ENCODE data around the gene ANOS1.
"Not testable (repeated sequence)": the region's sequence is repeated elsewhere in the genome, so short reads cannot be mapped to it uniquely, and the experiment has no call there.

Gene ANOS1

GRCh38 chrX:8731559-8732395 is at the start of gene ANOS1:
TSS of gene ANOS1 (minus strand) at chrX:8732137. CDS start at chrX:8732036, 101 bp downstream.
- DNase-seq (ENCODE audit: insufficient read length, low spot score) (peak; percentile 31), FAIRE-seq (no peak)

- DNase-seq (ENCODE audit: insufficient read length, low spot score): no peak
- no peak for FAIRE-seq
These were observed 41.2 kb upstream of the ANOS1 start for GRCh38 chrX:8773117-8773516.

GRCh38 chrX:8760021-8760420 is 28.1 kb upstream of the ANOS1 start:
- DNase-seq (ENCODE audit: insufficient read length, low spot score): no peak
- no peak for FAIRE-seq

GRCh38 chrX:8758706-8759105 is 26.8 kb upstream of the ANOS1 start:
- peak; percentile 42 for FAIRE-seq
- not testable (repeated sequence) for DNase-seq (ENCODE audit: insufficient read length, low spot score)

GRCh38 chrX:8757609-8758389 is 25.9 kb upstream of the ANOS1 start:
- FAIRE-seq: peak; percentile 52
- DNase-seq (ENCODE audit: insufficient read length, low spot score): not testable (repeated sequence)

- no peak for FAIRE-seq
These were observed 23.9 kb upstream of the ANOS1 start for GRCh38 chrX:8755813-8756212.

GRCh38 chrX:8755116-8755515 is 23.2 kb upstream of the ANOS1 start:
- FAIRE-seq (no peak), DNase-seq (ENCODE audit: insufficient read length, low spot score) (no peak)

More at GRCh38 chrX:8755813-8756212, 23.9 kb upstream of the ANOS1 start:
- no peak for DNase-seq (ENCODE audit: insufficient read length, low spot score)

GRCh38 chrX:8749697-8750096 is 17.8 kb upstream of the ANOS1 start:
- FAIRE-seq (no peak), DNase-seq (ENCODE audit: insufficient read length, low spot score) (no peak)

GRCh38 chrX:8748855-8749254 is 16.9 kb upstream of the ANOS1 start:
- DNase-seq (ENCODE audit: insufficient read length, low spot score) (peak; percentile 25), FAIRE-seq (no peak)

- peak; percentile 25 for DNase-seq (ENCODE audit: insufficient read length, low spot score)
- no peak for FAIRE-seq
These were observed 11.3 kb upstream of the ANOS1 start for GRCh38 chrX:8743126-8743732.

- FAIRE-seq (no peak), DNase-seq (ENCODE audit: insufficient read length, low spot score) (no peak)
These were observed 10.0 kb upstream of the ANOS1 start for GRCh38 chrX:8741981-8742380.

- FAIRE-seq (no peak), DNase-seq (ENCODE audit: insufficient read length, low spot score) (no peak)
These were observed 6.8 kb upstream of the ANOS1 start for GRCh38 chrX:8738588-8739189.

GRCh38 chrX:8737883-8738282 is 5.9 kb upstream of the ANOS1 start:
- no peak for FAIRE-seq
- no peak for DNase-seq (ENCODE audit: insufficient read length, low spot score)

GRCh38 chrX:8730812-8731558 is 952 bp downstream of the ANOS1 start:
- no peak for DNase-seq (ENCODE audit: insufficient read length, low spot score)
- no peak for FAIRE-seq

- FAIRE-seq (no peak), DNase-seq (ENCODE audit: insufficient read length, low spot score) (no peak)
These were observed 2.1 kb downstream of the ANOS1 start for GRCh38 chrX:8729811-8730210.

- no peak for DNase-seq (ENCODE audit: insufficient read length, low spot score)
- FAIRE-seq: no peak
These were observed 2.9 kb downstream of the ANOS1 start for GRCh38 chrX:8728932-8729535.

- DNase-seq (ENCODE audit: insufficient read length, low spot score): no peak
- no peak for FAIRE-seq
These were observed 5.8 kb downstream of the ANOS1 start for GRCh38 chrX:8726031-8726652.

GRCh38 chrX:8724300-8724699 is 7.6 kb downstream of the ANOS1 start:
- FAIRE-seq (no peak), DNase-seq (ENCODE audit: insufficient read length, low spot score) (no peak)

- DNase-seq (ENCODE audit: insufficient read length, low spot score) (no peak), FAIRE-seq (no peak)
These were observed 10.4 kb downstream of the ANOS1 start for GRCh38 chrX:8721536-8721935.
